Smooth muscle cell (in vitro differentiated cells): ENCODE measurements around the gene PARVA. TPM values are rescaled to one million over a fixed set of nuclear protein-coding genes. Genes with fewer than 3 reads are reported as not detected.

Experiments used
- DNase-seq: peaks from one replicate; lab custom pipeline; 2025; ENCODE audit not compliant: unreplicated experiment; lab: John Stamatoyannopoulos, UW
- H2AFZ ChIP-seq: fragments of 200-600 bp; sonication (generic); 2 replicates; pipeline ENCODE4 v1.6.0; 2016; ENCODE audit warnings: antibody characterized with exemption, low read depth, mild to moderate bottlenecking
- H3F3A ChIP-seq: fragments of 200-600 bp; sonication (generic); 2 replicates; pipeline ENCODE4 v1.6.0; 2017; ENCODE audit warnings: antibody characterized with exemption, low read depth
- H3K27ac ChIP-seq: fragments of 200-600 bp; sonication (generic); 2 replicates; pipeline ENCODE4 v1.5.1; 2016; ENCODE audit warnings: low read depth, mild to moderate bottlenecking
- H3K27me3 ChIP-seq: fragments of 200-600 bp; sonication (generic); 2 replicates; pipeline ENCODE4 v1.6.1; 2016; ENCODE audit warnings: low read depth, mild to moderate bottlenecking
- H3K36me3 ChIP-seq: fragments of 200-600 bp; sonication (generic); 2 replicates; pipeline ENCODE4 v1.5.1; 2016; ENCODE audit warnings: low read depth
- H3K4me1 ChIP-seq: fragments of 200-600 bp; sonication (generic); 2 replicates; pipeline ENCODE4 v1.5.1; 2016; ENCODE audit warnings: low read depth
- H3K4me2 ChIP-seq: fragments of 200-600 bp; sonication (generic); 2 replicates; pipeline ENCODE4 v1.6.0; 2016; ENCODE audit warnings: mild to moderate bottlenecking
- H3K4me3 ChIP-seq: fragments of 200-600 bp; sonication (generic); 2 replicates; pipeline ENCODE4 v1.5.1; 2016; ENCODE audit warnings: mild to moderate bottlenecking
- H3K79me2 ChIP-seq: fragments of 200-600 bp; sonication (generic); 2 replicates; pipeline ENCODE4 v1.6.0; 2016; ENCODE audit warnings: low read depth, mild to moderate bottlenecking
- H3K9ac ChIP-seq: fragments of 200-600 bp; sonication (generic); 2 replicates; pipeline ENCODE4 v1.6.0; 2016; ENCODE audit warnings: low read depth
- H3K9me3 ChIP-seq: fragments of 200-600 bp; sonication (generic); replicated peaks from 2 replicates; pipeline ENCODE4 v1.5.1; 2016; ENCODE audit warnings: low read depth
- H4K20me1 ChIP-seq: fragments of 200-600 bp; sonication (generic); 2 replicates; pipeline ENCODE4 v1.6.0; 2016; ENCODE audit warnings: low read depth
- CTCF ChIP-seq: fragments of 200-600 bp; sonication (generic); IDR thresholded peaks from 2 replicates; pipeline ENCODE4 v1.5.1; 2017; ENCODE audit warnings: borderline replicate concordance, mild to moderate bottlenecking, antibody characterized with exemption; ENCODE audit not compliant: insufficient read depth, poor library complexity, severe bottlenecking
- WGBS: methylation state at CpG from one replicate; pipeline ENCODE4 v1.1.7; 2016; ENCODE audit warnings: low lambda C conversion rate; 5-methylcytosine and 5-hydroxymethylcytosine counted together
- polyA plus RNA-seq: library from polyadenylated mRNA; unstranded; fragments of >200 nt; fragmentation: Nextera tagmentation; extraction: Ambion mirVana; gene quantifications from 2 replicates; pipeline ENCODE4 v1.2.1, GENCODE V29; 2016
- total RNA-seq: library from RNA; depleted of rRNA; stranded (reverse); fragments of >200 nt; gene quantifications from 2 replicates; pipeline ENCODE4 v1.2.3, GENCODE V29; 2014

The PARVA gene
- total and polyA plus RNA-seq, 2 experiments from 2014 or later = 73.9 to 99.4 TPM

DNA sequence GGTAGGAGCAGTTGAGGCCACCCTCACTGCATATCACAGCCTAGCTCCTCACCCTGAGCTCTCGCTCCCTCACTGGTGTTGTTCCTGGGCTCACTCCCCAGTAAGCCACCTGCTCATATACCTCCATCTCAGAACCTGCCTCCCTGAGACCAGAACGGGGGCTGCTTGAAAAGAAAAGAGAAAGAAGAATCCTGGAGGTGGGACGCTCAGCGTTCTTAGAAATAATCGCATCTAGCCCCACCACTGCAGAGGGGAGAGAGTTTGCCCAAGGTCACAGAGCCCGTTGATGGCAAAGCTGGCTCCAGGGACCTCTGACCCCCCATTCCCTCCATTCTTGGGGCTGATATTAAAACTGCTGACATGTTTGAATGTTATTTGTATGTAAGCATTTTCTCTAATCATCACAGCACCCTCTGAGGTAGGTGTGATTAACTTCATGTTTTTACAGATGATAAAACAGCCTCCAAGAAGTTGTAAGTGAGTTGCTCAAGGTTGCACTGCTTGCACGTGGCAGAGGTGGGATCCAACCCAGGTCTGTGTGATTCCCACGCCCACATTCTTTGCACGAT, 164.3 kb downstream of the PARVA start:
- no peak overlapping the region for H3K9ac ChIP-seq

DNA sequence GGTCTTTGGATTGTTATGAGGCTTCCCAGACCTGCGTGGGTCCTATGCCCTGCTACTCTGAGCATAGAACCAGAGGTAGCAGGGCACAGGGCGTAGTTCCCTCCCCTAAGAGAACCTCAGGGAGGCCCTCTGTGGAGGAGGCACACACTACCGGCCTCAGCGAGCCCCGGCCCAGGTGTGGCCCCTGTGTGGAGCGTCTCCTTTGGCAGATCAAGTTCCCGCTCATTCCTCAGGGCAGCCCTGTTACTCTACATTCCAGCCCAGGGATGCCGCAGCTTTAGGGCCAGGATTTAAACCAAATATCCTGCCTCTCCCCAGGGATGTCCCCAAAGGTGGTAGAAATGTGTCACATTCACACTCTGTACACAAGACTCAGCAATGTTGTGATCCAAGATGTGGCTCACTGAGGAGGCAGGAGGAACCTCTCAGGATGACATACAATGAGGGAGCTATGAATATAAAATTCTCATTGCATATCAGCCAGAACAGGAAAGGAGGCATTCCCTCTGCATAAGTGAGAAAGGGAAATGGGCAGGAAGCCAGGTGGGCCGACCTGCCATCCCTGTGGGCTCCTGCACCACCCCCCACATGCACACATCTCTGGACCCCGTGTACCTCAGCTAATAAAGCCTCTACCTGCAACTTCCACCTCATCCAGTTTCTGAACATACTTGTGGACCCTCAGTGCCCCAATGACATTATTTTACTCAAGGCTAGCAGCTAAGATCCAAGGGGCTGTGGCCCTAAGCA, 165.0 kb downstream of the PARVA start:
- Histone ChIP-seq H4K20me1 (no peaks in the 10 kb centered on the region), H3K27me3 (no peaks in the 10 kb centered on the region), H3K79me2 (no peaks in the 10 kb centered on the region), H3K27ac (no peak overlapping the region), H3K4me1 (peaks cover 3% of the 10 kb centered on the region), H3K4me3 (no peak overlapping the region), H2AFZ (no peak overlapping the region), H3F3A (peaks cover 16% of the 10 kb centered on the region), H3K4me2 (no peak overlapping the region), H3K9me3 (no peaks in the 10 kb centered on the region), H3K36me3 (no peaks in the 10 kb centered on the region), H3K9ac (no peak overlapping the region)
- 80% methylated on average over 10 of the region's 10 CpGs for WGBS
- TF ChIP-seq CTCF = no peak
- no peak for DNase-seq

More for the DNA sequence above, 164.3 kb downstream of the PARVA start:
- Histone ChIP-seq H3K4me1 (peaks cover 3% of the 10 kb centered on the region), H3K9me3 (no peaks in the 10 kb centered on the region), H4K20me1 (no peaks in the 10 kb centered on the region), H3F3A (peaks cover 16% of the 10 kb centered on the region), H3K79me2 (no peaks in the 10 kb centered on the region), H3K27me3 (no peaks in the 10 kb centered on the region), H2AFZ (no peak overlapping the region), H3K27ac (peak overlapping the region; percentile 78), H3K4me2 (peak overlapping the region; percentile 40), H3K4me3 (no peak overlapping the region), H3K36me3 (no peaks in the 10 kb centered on the region)
- DNase-seq = no peak
- no peak for TF ChIP-seq CTCF
- WGBS = 91% methylated on average over 9 of the region's 9 CpGs

- Histone ChIP-seq H3K27ac (no peak overlapping the region), H3K4me3 (no peak overlapping the region), H3K27me3 (no peaks in the 10 kb centered on the region), H3K4me2 (no peak overlapping the region), H3K9ac (no peak overlapping the region), H2AFZ (no peak overlapping the region), H3K4me1 (peaks cover 3% of the 10 kb centered on the region), H3K9me3 (no peaks in the 10 kb centered on the region), H4K20me1 (no peaks in the 10 kb centered on the region), H3K36me3 (no peaks in the 10 kb centered on the region), H3K79me2 (no peaks in the 10 kb centered on the region), H3F3A (peaks cover 20% of the 10 kb centered on the region)
- no peak for TF ChIP-seq CTCF
- 83% methylated on average over 9 of the region's 9 CpGs for WGBS
- no peak for DNase-seq
These were observed 166.4 kb downstream of the PARVA start for GRCh38 chr11:12543596-12544415.
